DOHH2 (cell line): ENCODE data around the gene NAV2.

ENCODE experiments used
- H3F3A ChIP-seq: fragments of 200-600 bp; sonication (generic), shearing (Covaris generic); 2 replicates; pipeline ENCODE4 v1.6.0; 2016; ENCODE audit warnings: antibody characterized with exemption, mild to moderate bottlenecking; ENCODE audit not compliant: control insufficient read depth, insufficient read depth
- H3K27ac ChIP-seq: fragments of 200-600 bp; sonication (generic); 2 replicates; pipeline ENCODE4 v1.5.1; 2014; ENCODE audit warnings: low read depth, mild to moderate bottlenecking, low read length, moderate library complexity
- H3K27me3 ChIP-seq: fragments of 200-600 bp; sonication (generic); 2 replicates; pipeline ENCODE4 v1.6.1; 2014; ENCODE audit warnings: mild to moderate bottlenecking, low read length, mixed read lengths; ENCODE audit not compliant: control insufficient read depth
- H3K36me3 ChIP-seq: fragments of 200-600 bp; sonication (generic); 2 replicates; pipeline ENCODE4 v1.6.1; 2014; ENCODE audit warnings: mild to moderate bottlenecking, low read length, moderate library complexity, mixed read lengths; ENCODE audit not compliant: control insufficient read depth
- H3K4me1 ChIP-seq: fragments of 200-600 bp; sonication (generic); 2 replicates; pipeline ENCODE4 v1.6.1; 2014; ENCODE audit warnings: mild to moderate bottlenecking, low read length, mixed read lengths; ENCODE audit not compliant: control insufficient read depth
- H3K4me2 ChIP-seq: fragments of 200-600 bp; sonication (generic); 2 replicates; pipeline ENCODE4 v1.6.0; 2014; ENCODE audit warnings: mild to moderate bottlenecking, low read length, moderate library complexity
- H3K4me3 ChIP-seq: fragments of 200-600 bp; sonication (generic); 2 replicates; pipeline ENCODE4 v1.5.1; 2014; ENCODE audit warnings: mild to moderate bottlenecking, low read length, mixed read lengths
- H3K79me2 ChIP-seq: fragments of 200-600 bp; sonication (generic); 2 replicates; pipeline ENCODE4 v1.6.1; 2014; ENCODE audit warnings: mild to moderate bottlenecking, low read length, mixed read lengths; ENCODE audit not compliant: control insufficient read depth
- H3K9me2 ChIP-seq: fragments of 200-600 bp; sonication (generic); replicated peaks from 2 replicates; pipeline ENCODE4 v1.6.1; 2014; ENCODE audit warnings: mild to moderate bottlenecking, low read length, mixed read lengths; ENCODE audit not compliant: control insufficient read depth
- H3K9me3 ChIP-seq: fragments of 200-600 bp; sonication (generic); 2 replicates; pipeline ENCODE4 v1.6.1; 2014; ENCODE audit warnings: antibody characterized with exemption, low read length, mixed read lengths; ENCODE audit not compliant: control insufficient read depth, insufficient read depth
- H4K20me1 ChIP-seq: fragments of 200-600 bp; sonication (generic); 2 replicates; pipeline ENCODE4 v1.6.0; 2014; ENCODE audit warnings: low read depth, mild to moderate bottlenecking, antibody characterized with exemption, low read length, moderate library complexity; ENCODE audit not compliant: control insufficient read depth, insufficient read depth
- EZH2phosphoT487 ChIP-seq: fragments of 200-600 bp; sonication (generic); IDR thresholded peaks from 2 replicates; pipeline ENCODE4 v1.6.1; 2017; ENCODE audit warnings: borderline replicate concordance, mild to moderate bottlenecking, antibody characterized with exemption, low read length, moderate library complexity, mixed read lengths
- TF ChIP-seq, protein P1 (sequence below): fragments of 200-600 bp; sonication (generic); IDR thresholded peaks from one replicate; pipeline ENCODE4 v1.5.1; 2014; ENCODE audit warnings: antibody characterized with exemption, mild to moderate bottlenecking, low read depth, low read length; ENCODE audit not compliant: poor library complexity, severe bottlenecking

The NAV2 gene

GRCh38 chr11:19762266-19762665, 49.6 kb downstream of the NAV2 start:
- H3K9me3 ChIP-seq, result no peaks in the 10 kb centered on the region
- no peak overlapping the region for H3K4me2 ChIP-seq
- no peak overlapping the region for H3K27ac ChIP-seq
- H4K20me1 ChIP-seq, result no peaks in the 10 kb centered on the region
- no peaks in the 10 kb centered on the region for H3K9me2 ChIP-seq
- no peaks in the 10 kb centered on the region for H3K27me3 ChIP-seq
- H3K4me1 ChIP-seq, result no peaks in the 10 kb centered on the region
- H3F3A ChIP-seq, result no peaks in the 10 kb centered on the region
- no peak for TF ChIP-seq EZH2phosphoT487
- TF ChIP-seq, protein P1, sequence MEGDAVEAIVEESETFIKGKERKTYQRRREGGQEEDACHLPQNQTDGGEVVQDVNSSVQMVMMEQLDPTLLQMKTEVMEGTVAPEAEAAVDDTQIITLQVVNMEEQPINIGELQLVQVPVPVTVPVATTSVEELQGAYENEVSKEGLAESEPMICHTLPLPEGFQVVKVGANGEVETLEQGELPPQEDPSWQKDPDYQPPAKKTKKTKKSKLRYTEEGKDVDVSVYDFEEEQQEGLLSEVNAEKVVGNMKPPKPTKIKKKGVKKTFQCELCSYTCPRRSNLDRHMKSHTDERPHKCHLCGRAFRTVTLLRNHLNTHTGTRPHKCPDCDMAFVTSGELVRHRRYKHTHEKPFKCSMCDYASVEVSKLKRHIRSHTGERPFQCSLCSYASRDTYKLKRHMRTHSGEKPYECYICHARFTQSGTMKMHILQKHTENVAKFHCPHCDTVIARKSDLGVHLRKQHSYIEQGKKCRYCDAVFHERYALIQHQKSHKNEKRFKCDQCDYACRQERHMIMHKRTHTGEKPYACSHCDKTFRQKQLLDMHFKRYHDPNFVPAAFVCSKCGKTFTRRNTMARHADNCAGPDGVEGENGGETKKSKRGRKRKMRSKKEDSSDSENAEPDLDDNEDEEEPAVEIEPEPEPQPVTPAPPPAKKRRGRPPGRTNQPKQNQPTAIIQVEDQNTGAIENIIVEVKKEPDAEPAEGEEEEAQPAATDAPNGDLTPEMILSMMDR, result no peak
- no peak overlapping the region for H3K4me3 ChIP-seq
- H3K79me2 ChIP-seq, result no peaks in the 10 kb centered on the region
- no peaks in the 10 kb centered on the region for H3K36me3 ChIP-seq

DNA sequence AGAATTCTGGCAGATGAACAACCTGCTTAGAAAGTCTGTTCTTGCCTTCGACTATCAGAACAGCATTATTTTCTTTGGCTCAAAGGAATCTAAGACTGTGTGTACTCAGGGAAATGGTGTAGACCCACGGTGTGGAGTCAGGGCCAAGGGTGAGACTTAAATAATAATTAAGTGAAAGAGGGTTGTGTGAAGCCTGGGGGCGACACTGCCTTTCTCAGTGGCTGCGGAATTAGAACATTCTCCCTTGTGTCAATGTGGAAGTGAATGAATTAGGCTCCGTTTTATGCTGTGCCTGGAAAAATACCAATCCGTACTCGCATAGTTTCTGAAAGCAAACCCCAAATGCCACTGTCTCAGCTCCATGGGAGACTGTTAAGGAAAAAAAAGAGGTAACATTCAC, 50.7 kb downstream of the NAV2 start:
- no peaks in the 10 kb centered on the region for H3K79me2 ChIP-seq
- no peaks in the 10 kb centered on the region for H3K36me3 ChIP-seq
- H3K4me2 ChIP-seq, result no peak overlapping the region
- H3K9me3 ChIP-seq, result no peaks in the 10 kb centered on the region
- no peaks in the 10 kb centered on the region for H3K9me2 ChIP-seq
- TF ChIP-seq EZH2phosphoT487, result no peak
- TF ChIP-seq, protein P1, result no peak
- H3K4me3 ChIP-seq, result no peak overlapping the region
- H3K27me3 ChIP-seq, result no peaks in the 10 kb centered on the region
- no peaks in the 10 kb centered on the region for H3F3A ChIP-seq
- no peak overlapping the region for H3K27ac ChIP-seq
- no peaks in the 10 kb centered on the region for H4K20me1 ChIP-seq
- no peaks in the 10 kb centered on the region for H3K4me1 ChIP-seq

- Histone ChIP-seq H3K27me3 (peaks cover 11% of the 10 kb centered on the region), H4K20me1 (no peaks in the 10 kb centered on the region), H3K9me2 (no peaks in the 10 kb centered on the region)
These were observed 53.6 kb downstream of the NAV2 start for GRCh38 chr11:19766206-19766605.

More at GRCh38 chr11:19766206-19766605, 53.6 kb downstream of the NAV2 start:
- no peaks in the 10 kb centered on the region for H3K79me2 ChIP-seq
- H3K4me1 ChIP-seq, result no peaks in the 10 kb centered on the region
- H3K36me3 ChIP-seq, result no peaks in the 10 kb centered on the region
- H3K4me2 ChIP-seq, result no peak overlapping the region
- H3K9me3 ChIP-seq, result no peaks in the 10 kb centered on the region
- TF ChIP-seq, protein P1, result no peak
- TF ChIP-seq EZH2phosphoT487, result no peak
- no peaks in the 10 kb centered on the region for H3F3A ChIP-seq
- H3K27ac ChIP-seq, result no peak overlapping the region
- no peak overlapping the region for H3K4me3 ChIP-seq
